ENCODE data around the gene NXNL1.

DNA sequence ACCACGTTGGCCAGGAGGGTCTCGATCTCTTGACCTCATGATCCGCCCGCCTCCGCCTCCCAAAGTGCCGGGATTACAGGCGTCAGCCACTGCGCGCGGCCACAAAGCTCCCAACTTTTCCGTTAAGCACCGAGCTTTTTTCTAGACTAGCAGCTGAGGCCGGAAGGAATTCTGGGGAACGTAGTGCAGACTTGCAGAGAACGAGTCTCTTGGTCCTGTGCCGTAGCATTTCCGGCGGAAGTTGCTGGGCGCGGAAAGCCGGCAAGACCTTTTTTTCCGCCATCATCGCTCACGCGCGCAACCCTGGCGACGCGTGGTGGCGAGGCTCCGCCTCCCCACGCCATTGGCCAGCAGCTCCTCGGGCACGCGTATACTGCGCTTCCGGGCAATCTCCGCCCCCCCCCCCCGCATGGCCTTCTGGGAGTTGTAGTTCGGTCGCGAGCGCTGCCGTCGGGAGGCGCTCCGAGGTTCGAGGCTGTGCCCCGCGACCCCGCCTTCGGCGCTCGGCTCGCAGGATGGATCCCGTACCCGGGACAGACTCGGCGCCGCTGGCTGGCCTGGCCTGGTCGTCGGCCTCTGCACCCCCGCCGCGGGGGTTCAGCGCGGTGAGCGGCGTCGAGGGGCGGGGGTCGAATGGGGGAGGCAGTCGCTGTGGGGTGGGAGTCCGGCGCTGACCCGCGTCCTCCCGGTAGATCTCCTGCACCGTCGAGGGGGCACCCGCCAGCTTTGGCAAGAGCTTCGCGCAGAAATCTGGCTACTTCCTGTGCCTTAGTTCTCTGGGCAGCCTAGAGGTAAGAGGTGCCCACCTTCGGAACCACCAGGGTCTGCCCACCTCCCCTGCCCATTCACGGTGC lies 40.9 kb downstream of the NXNL1 start, which contains the start of gene MVB12A:
- TF ChIP-seq, protein P1, sequence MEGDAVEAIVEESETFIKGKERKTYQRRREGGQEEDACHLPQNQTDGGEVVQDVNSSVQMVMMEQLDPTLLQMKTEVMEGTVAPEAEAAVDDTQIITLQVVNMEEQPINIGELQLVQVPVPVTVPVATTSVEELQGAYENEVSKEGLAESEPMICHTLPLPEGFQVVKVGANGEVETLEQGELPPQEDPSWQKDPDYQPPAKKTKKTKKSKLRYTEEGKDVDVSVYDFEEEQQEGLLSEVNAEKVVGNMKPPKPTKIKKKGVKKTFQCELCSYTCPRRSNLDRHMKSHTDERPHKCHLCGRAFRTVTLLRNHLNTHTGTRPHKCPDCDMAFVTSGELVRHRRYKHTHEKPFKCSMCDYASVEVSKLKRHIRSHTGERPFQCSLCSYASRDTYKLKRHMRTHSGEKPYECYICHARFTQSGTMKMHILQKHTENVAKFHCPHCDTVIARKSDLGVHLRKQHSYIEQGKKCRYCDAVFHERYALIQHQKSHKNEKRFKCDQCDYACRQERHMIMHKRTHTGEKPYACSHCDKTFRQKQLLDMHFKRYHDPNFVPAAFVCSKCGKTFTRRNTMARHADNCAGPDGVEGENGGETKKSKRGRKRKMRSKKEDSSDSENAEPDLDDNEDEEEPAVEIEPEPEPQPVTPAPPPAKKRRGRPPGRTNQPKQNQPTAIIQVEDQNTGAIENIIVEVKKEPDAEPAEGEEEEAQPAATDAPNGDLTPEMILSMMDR (IDR thresholded peaks at IDR 0.05 in 8 of 11, conservative IDR thresholded peaks at IDR 0.05 in 3 of 11): peak in 1 of 11 experiments; percentile 14
- TF ChIP-seq POLR2AphosphoS5 (IDR thresholded peaks at IDR 0.05): peak; percentile 95 to 96 (median 95)

Data from spleen (tissue), 7 donors.